PFSK-1 (cell line): Measurements from ENCODE around the gene KLF3.

Source experiments
- FOXP2 ChIP-seq: optimal IDR thresholded peaks from 2 replicates; pipeline ENCODE3; 2011; ENCODE audit warnings: borderline replicate concordance, control low read depth, inconsistent platforms; ENCODE audit not compliant: insufficient read depth; ENCODE audit errors: extremely low read length, extremely low read depth
- POLR2AphosphoS5 ChIP-seq: IDR thresholded peaks from 2 replicates; pipeline ENCODE4 v1.6.1; 2012; ENCODE audit warnings: low read depth, mild to moderate bottlenecking, control low read depth, low read length, moderate library complexity
- REST ChIP-seq, 2 experiments: IDR thresholded peaks; 2 replicates each; pipeline versions ENCODE4 v1.6.1 to v1.8.0; 2011 to 2012; ENCODE audit warnings: low read depth in 2 of 2, low read length in 2 of 2, control low read depth in 1 of 2, inconsistent platforms in 1 of 2, mild to moderate bottlenecking in 1 of 2, moderate library complexity in 1 of 2; ENCODE audit not compliant: insufficient read depth in 1 of 2
- SIN3A ChIP-seq: IDR thresholded peaks from 2 replicates; pipeline ENCODE4 v1.6.1; 2012; ENCODE audit warnings: mild to moderate bottlenecking, low read length, moderate library complexity, borderline replicate concordance; ENCODE audit not compliant: insufficient read depth

GRCh38 chr4:38663090-38663800, 754 bp upstream of the KLF3 start:
- TF ChIP-seq FOXP2 (no peak), REST (IDR thresholded peaks at IDR 0.05; ENCODE audit: insufficient read depth in 1 of 2, low read depth in 2 of 2, low read length in 2 of 2) (no peak), POLR2AphosphoS5 (no peak), SIN3A (no peak)
